H9 (cell line): Measurements from ENCODE around the gene ITGB1BP1. TPM values are rescaled to one million over a fixed set of nuclear protein-coding genes. Genes with fewer than 3 reads are reported as not detected.
A peak's percentile ranks its signal among the peaks of the same experiment; 100 is the strongest.

Experiments
- DNase-seq: peaks from one replicate; pipeline ENCODE4 v3.0.0-alpha.2; 2017
- H2AFZ ChIP-seq: one replicate; pipeline ENCODE4 v1.6.1; 2013; ENCODE audit warnings: mild to moderate bottlenecking, low read length, control low read depth, moderate library complexity
- H2AK5ac ChIP-seq: 2 replicates; pipeline ENCODE4 v1.6.1; 2013; ENCODE audit warnings: low read length, control low read depth, mixed read lengths; ENCODE audit not compliant: insufficient read length
- H2BK120ac ChIP-seq: one replicate; pipeline ENCODE4 v1.6.1; 2013; ENCODE audit warnings: low read depth, mild to moderate bottlenecking, low read length, control low read depth, inconsistent platforms; ENCODE audit not compliant: poor library complexity, severe bottlenecking
- H2BK12ac ChIP-seq: 2 replicates; pipeline ENCODE4 v1.6.1; 2013; ENCODE audit warnings: low read length, control low read depth, mixed read lengths, low read depth; ENCODE audit not compliant: insufficient read length
- H2BK15ac ChIP-seq: 2 replicates; pipeline ENCODE4 v1.6.1; 2013; ENCODE audit warnings: low read depth, low read length, control low read depth
- H2BK20ac ChIP-seq: one replicate; pipeline ENCODE4 v1.6.1; 2013; ENCODE audit warnings: low read depth, mild to moderate bottlenecking, low read length, control low read depth, inconsistent platforms; ENCODE audit not compliant: poor library complexity, severe bottlenecking
- H2BK5ac ChIP-seq: 2 replicates; pipeline ENCODE4 v1.6.1; 2013; ENCODE audit warnings: low read length, control low read depth, mixed read lengths; ENCODE audit not compliant: insufficient read length
- H3K14ac ChIP-seq: 2 replicates; pipeline ENCODE4 v1.6.1; 2013; ENCODE audit warnings: low read length, control low read depth; ENCODE audit not compliant: insufficient read depth
- H3K18ac ChIP-seq: 2 replicates; pipeline ENCODE4 v1.6.1; 2013; ENCODE audit warnings: low read depth, mild to moderate bottlenecking, mixed read lengths, low read length, control low read depth; ENCODE audit not compliant: insufficient read length
- H3K23ac ChIP-seq: 2 replicates; pipeline ENCODE4 v1.6.1; 2013; ENCODE audit warnings: low read length, control low read depth, mixed read lengths, low read depth; ENCODE audit not compliant: insufficient read length
- H3K23me2 ChIP-seq: 2 replicates; pipeline ENCODE4 v1.6.1; 2013; ENCODE audit warnings: low read depth, mild to moderate bottlenecking, mixed read lengths, low read length, control low read depth; ENCODE audit not compliant: insufficient read length, poor library complexity, severe bottlenecking
- H3K27ac ChIP-seq: 2 replicates; pipeline ENCODE4 v1.5.1; 2013; ENCODE audit warnings: low read length, control low read depth, mixed read lengths, low read depth; ENCODE audit not compliant: insufficient read length
- H3K27me3 ChIP-seq: 2 replicates; pipeline ENCODE4 v1.6.1; 2013; ENCODE audit warnings: low read length, control low read depth, inconsistent platforms; ENCODE audit not compliant: insufficient read depth
- H3K4ac ChIP-seq: 2 replicates; pipeline ENCODE4 v1.6.1; 2013; ENCODE audit warnings: low read depth, mild to moderate bottlenecking, control low read depth, inconsistent platforms, low read length, moderate library complexity
- H3K4me1 ChIP-seq: 2 replicates; pipeline ENCODE4 v1.6.1; 2013; ENCODE audit warnings: low read length, control low read depth, inconsistent platforms; ENCODE audit not compliant: insufficient read depth
- H3K4me2 ChIP-seq: 2 replicates; pipeline ENCODE4 v1.6.1; 2013; ENCODE audit warnings: low read length, control low read depth, mixed read lengths; ENCODE audit not compliant: insufficient read length, insufficient read depth
- H3K56ac ChIP-seq: 2 replicates; pipeline ENCODE4 v1.6.1; 2013; ENCODE audit warnings: low read depth, mild to moderate bottlenecking, mixed read lengths, low read length, control low read depth; ENCODE audit not compliant: insufficient read length
- H3K79me1 ChIP-seq: 2 replicates; pipeline ENCODE4 v1.6.1; 2013; ENCODE audit warnings: low read depth, mild to moderate bottlenecking, moderate library complexity, low read length, control low read depth, inconsistent platforms; ENCODE audit not compliant: insufficient read depth, poor library complexity, severe bottlenecking
- H3K79me2 ChIP-seq: 2 replicates; pipeline ENCODE4 v1.6.1; 2013; ENCODE audit warnings: low read length, control low read depth, inconsistent platforms; ENCODE audit not compliant: insufficient read depth
- H3K9ac ChIP-seq: 2 replicates; pipeline ENCODE4 v1.6.1; 2013; ENCODE audit warnings: low read length, control low read depth, mixed read lengths; ENCODE audit not compliant: insufficient read length; ENCODE audit errors: extremely low read depth
- H3K9me3 ChIP-seq: one replicate; pipeline ENCODE4 v1.6.1; 2013; ENCODE audit warnings: low read depth, low read length, inconsistent platforms; ENCODE audit not compliant: control insufficient read depth
- H3T11ph ChIP-seq: one replicate; pipeline ENCODE4 v1.6.1; 2013; ENCODE audit warnings: mild to moderate bottlenecking, low read length, control low read depth, inconsistent platforms
- H4K20me1 ChIP-seq: one replicate; pipeline ENCODE4 v1.6.1; 2013; ENCODE audit not compliant: control insufficient read depth, insufficient read length, insufficient read depth
- H4K5ac ChIP-seq: 2 replicates; pipeline ENCODE4 v1.6.1; 2013; ENCODE audit warnings: low read depth, mild to moderate bottlenecking, mixed read lengths, low read length, control low read depth; ENCODE audit not compliant: insufficient read length
- H4K8ac ChIP-seq: replicated peaks from 2 replicates; pipeline ENCODE4 v1.6.1; 2013; ENCODE audit warnings: low read length, control low read depth, mixed read lengths, low read depth; ENCODE audit not compliant: insufficient read length
- H4K91ac ChIP-seq: 2 replicates; pipeline ENCODE4 v1.6.1; 2013; ENCODE audit warnings: low read depth, mild to moderate bottlenecking, moderate library complexity, mixed read lengths, low read length, control low read depth; ENCODE audit not compliant: insufficient read length
- H3K27ac Mint-ChIP-seq, 3 experiments: 2 replicates in 2 of 3; 3 replicates in 1 of 3; pipeline ENCODE4 v1.8.0; 2020 to 2021; ENCODE audit warnings: mixed read lengths in 3 of 3, mild to moderate bottlenecking in 1 of 3, moderate library complexity in 1 of 3
- H3K27me3 Mint-ChIP-seq: 2 replicates; pipeline ENCODE4 v1.8.0; 2021; ENCODE audit warnings: low read depth, mild to moderate bottlenecking, moderate library complexity, mixed read lengths
- H3K36me3 Mint-ChIP-seq, 3 experiments: 2 replicates in 2 of 3; 3 replicates in 1 of 3; pipeline ENCODE4 v1.8.0; 2020 to 2021; ENCODE audit warnings: low read depth in 3 of 3, mixed read lengths in 3 of 3; ENCODE audit not compliant: insufficient read depth in 1 of 3
- H3K4me1 Mint-ChIP-seq, 2 experiments: 2 replicates each; pipeline ENCODE4 v1.8.0; 2020; ENCODE audit warnings: mixed read lengths in 2 of 2
- H3K4me3 Mint-ChIP-seq, 2 experiments: 2 replicates in 1 of 2; 3 replicates in 1 of 2; pipeline ENCODE4 v1.8.0; 2020 to 2021; ENCODE audit warnings: mild to moderate bottlenecking in 2 of 2, mixed read lengths in 2 of 2, moderate library complexity in 1 of 2
- H3K9me3 Mint-ChIP-seq, 2 experiments: 2 replicates in 1 of 2; 3 replicates in 1 of 2; pipeline ENCODE4 v1.8.0; 2020; ENCODE audit warnings: mild to moderate bottlenecking in 2 of 2, mixed read lengths in 2 of 2, moderate library complexity in 1 of 2
- CTCF ChIP-seq: fragments of 200-600 bp; sonication (generic); conservative IDR thresholded peaks from 3 replicates; pipeline ENCODE4 v1.8.0; 2021; ENCODE audit warnings: antibody characterized with exemption, mild to moderate bottlenecking
- WGBS: extraction: QIAGEN DNeasy Blood & Tissue Kit; methylation state at CpG from one replicate; pipeline ENCODE4 v1.1.7; 2013; ENCODE audit warnings: missing lambda C conversion rate, low lambda C conversion rate, mixed read lengths; ENCODE audit not compliant: insufficient read length; ENCODE audit errors: extremely low coverage; 5-methylcytosine and 5-hydroxymethylcytosine counted together
- total RNA-seq: library from RNA; stranded (reverse); gene quantifications from 2 replicates; pipeline ENCODE4 v1.2.1, GENCODE V29; 2021

ITGB1BP1 gene
- total RNA-seq, 1 experiment from 2014 or later: 38.7 TPM

- Mint-ChIP-seq H3K36me3 (peaks cover 21 to 41% (median 34%) of the 10 kb centered on the region in 3 experiments), H3K4me1 (peaks cover 7 to 12% of the 10 kb centered on the region in 2 experiments; a peak in 2 of 4 replicates), H3K9me3 (no peaks in the 10 kb centered on the region), H3K27me3 (no peaks in the 10 kb centered on the region), H3K27ac (peak overlapping the region in 1 of 3 experiments; percentile 68; a peak in 1 of 7 replicates), H3K4me3 (no peak overlapping the region)
- Histone ChIP-seq H2AK5ac (no peak overlapping the region), H4K20me1 (no peaks in the 10 kb centered on the region), H3K23me2 (no peaks in the 10 kb centered on the region), H4K8ac (no peak overlapping the region), H4K91ac (no peak overlapping the region), H3T11ph (no peak overlapping the region), H3K14ac (no peak overlapping the region), H3K79me1 (no peaks in the 10 kb centered on the region), H3K18ac (no peak overlapping the region), H2BK20ac (no peak overlapping the region), H4K5ac (no peak overlapping the region), H2AFZ (no peak overlapping the region), H3K4ac (no peak overlapping the region), H3K27me3 (no peaks in the 10 kb centered on the region), H2BK120ac (no peak overlapping the region), H2BK5ac (no peak overlapping the region), H3K27ac (no peak overlapping the region), H3K79me2 (no peaks in the 10 kb centered on the region), H2BK12ac (no peak overlapping the region), H2BK15ac (no peak overlapping the region), H3K9ac (no peak overlapping the region), H3K9me3 (no peaks in the 10 kb centered on the region), H3K4me1 (peaks cover 6% of the 10 kb centered on the region; the same call in 1 of the 2 replicates), H3K56ac (no peak overlapping the region), H3K4me2 (no peak overlapping the region), H3K23ac (no peak overlapping the region)
- DNase-seq: no peak
- WGBS: no CpG with 5 or more reads among the region's 5 CpGs
- TF ChIP-seq CTCF: no peak
Observed at GRCh38 chr2:9379391-9379755, 44.0 kb downstream of the ITGB1BP1 start.
